Naive thymus-derived CD4-positive, alpha-beta T cell (primary cell): ENCODE data around the gene PPP2R2D. TPM values are rescaled to one million over a fixed set of nuclear protein-coding genes. Genes with fewer than 3 reads are reported as not detected.

ENCODE experiments used
- ATAC-seq: fragments of 150-1000 bp; cut with Tn5 transposase; 2 replicates; pipeline ENCODE4 v1.10.0; 2021; ENCODE audit warnings: mild to moderate bottlenecking, moderate library complexity
- CTCF ChIA-PET: fragments of 350-600 bp; sonication (Branson Sonifier 250); formaldehyde crosslinking; loops from one replicate; lab custom pipeline; 2021; ENCODE audit warnings: antibody characterized with exemption; lab: Charles Lee
- POLR2A ChIA-PET: fragments of 350-600 bp; sonication (Branson Sonifier 250); formaldehyde crosslinking; loops from one replicate; lab custom pipeline; 2021; ENCODE audit warnings: antibody characterized with exemption, inconsistent platforms; lab: Charles Lee
- DNase-seq, 9 donors: peaks; one replicate each; pipeline versions ENCODE4 v3.0.0 to v3.0.0-alpha.2; 2020 to 2022; ENCODE audit warnings: mixed read lengths in 1 of 9
- H3K27ac ChIP-seq: one replicate; pipeline ENCODE4 v1.7.0; 2013; ENCODE audit warnings: mild to moderate bottlenecking, low read depth, low read length, moderate library complexity
- H3K27me3 ChIP-seq, 2 donors: one replicate each; pipeline ENCODE4 v1.7.0; 2013; ENCODE audit warnings: low read length in 2 of 2, mild to moderate bottlenecking in 2 of 2, moderate library complexity in 2 of 2; ENCODE audit not compliant: control insufficient read depth in 2 of 2, insufficient read depth in 2 of 2
- H3K36me3 ChIP-seq, 3 experiments: 1 replicate in 2 of 3; 2 replicates in 1 of 3; pipeline ENCODE4 v1.7.0; 2013; ENCODE audit warnings: low read length in 3 of 3, mild to moderate bottlenecking in 3 of 3, moderate library complexity in 1 of 3; ENCODE audit not compliant: insufficient read depth in 3 of 3, control insufficient read depth in 2 of 3
- H3K4me1 ChIP-seq, 2 donors: one replicate each; pipeline ENCODE4 v1.7.0; 2013; ENCODE audit warnings: low read length in 2 of 2, mild to moderate bottlenecking in 2 of 2, moderate library complexity in 1 of 2; ENCODE audit not compliant: control insufficient read depth in 2 of 2, insufficient read depth in 2 of 2
- H3K4me3 ChIP-seq: 2 replicates; pipeline ENCODE4 v1.7.0; 2013; ENCODE audit warnings: mild to moderate bottlenecking, low read length
- H3K9me3 ChIP-seq, 3 experiments: 1 replicate in 2 of 3; 2 replicates in 1 of 3; pipeline ENCODE4 v1.7.0; 2013; ENCODE audit warnings: low read length in 3 of 3; ENCODE audit not compliant: control insufficient read depth in 2 of 3
- H3K27ac Mint-ChIP-seq, 9 donors: one replicate each; pipeline ENCODE4 v1.8.0; 2020 to 2022; ENCODE audit warnings: mixed read lengths in 9 of 9, mild to moderate bottlenecking in 8 of 9, moderate library complexity in 5 of 9, inconsistent platforms in 2 of 9
- H3K27me3 Mint-ChIP-seq, 5 donors: one replicate each; pipeline ENCODE4 v1.8.0; 2021 to 2022; ENCODE audit warnings: mixed read lengths in 5 of 5, mild to moderate bottlenecking in 1 of 5
- H3K36me3 Mint-ChIP-seq, 5 donors: one replicate each; pipeline ENCODE4 v1.8.0; 2020 to 2022; ENCODE audit warnings: mixed read lengths in 5 of 5, mild to moderate bottlenecking in 3 of 5, inconsistent platforms in 1 of 5
- H3K4me1 Mint-ChIP-seq, 7 donors: one replicate each; pipeline ENCODE4 v1.8.0; 2020 to 2022; ENCODE audit warnings: mixed read lengths in 7 of 7, mild to moderate bottlenecking in 3 of 7, inconsistent platforms in 1 of 7
- H3K4me3 Mint-ChIP-seq, 10 donors: one replicate each; pipeline ENCODE4 v1.8.0; 2020 to 2022; ENCODE audit warnings: mild to moderate bottlenecking in 10 of 10, mixed read lengths in 10 of 10, moderate library complexity in 6 of 10, inconsistent platforms in 2 of 10
- H3K9me3 Mint-ChIP-seq, 11 donors: one replicate each; pipeline ENCODE4 v1.8.0; 2020 to 2022; ENCODE audit warnings: mixed read lengths in 11 of 11, mild to moderate bottlenecking in 4 of 11, inconsistent platforms in 1 of 11, moderate library complexity in 1 of 11
- intact Hi-C, 2 donors: fragments of 100-400 bp; cut with micrococcal nuclease; formaldehyde crosslinking; loops; one replicate each; pipeline ENCODE4 v1.15.1; 2023
- polyA plus RNA-seq, 2 donors: library from polyadenylated mRNA; unstranded; fragments of 300-500 nt; fragmentation: Illumina TruSeq; gene quantifications; one replicate each; pipeline ENCODE4 v1.2.3, GENCODE V29; 2021
- total RNA-seq, 6 experiments: library from RNA in 5 of 6; stranded (reverse) in 5 of 6; gene quantifications; 1 replicate in 5 of 6; 2 replicates in 1 of 6; pipeline ENCODE4 v1.2.3 and lab custom pipeline; 2021 to 2026

Gene PPP2R2D
- total and polyA plus RNA-seq, 7 experiments from 2014 or later: 35.0 to 61.3 (median 40.1) TPM

DNA sequence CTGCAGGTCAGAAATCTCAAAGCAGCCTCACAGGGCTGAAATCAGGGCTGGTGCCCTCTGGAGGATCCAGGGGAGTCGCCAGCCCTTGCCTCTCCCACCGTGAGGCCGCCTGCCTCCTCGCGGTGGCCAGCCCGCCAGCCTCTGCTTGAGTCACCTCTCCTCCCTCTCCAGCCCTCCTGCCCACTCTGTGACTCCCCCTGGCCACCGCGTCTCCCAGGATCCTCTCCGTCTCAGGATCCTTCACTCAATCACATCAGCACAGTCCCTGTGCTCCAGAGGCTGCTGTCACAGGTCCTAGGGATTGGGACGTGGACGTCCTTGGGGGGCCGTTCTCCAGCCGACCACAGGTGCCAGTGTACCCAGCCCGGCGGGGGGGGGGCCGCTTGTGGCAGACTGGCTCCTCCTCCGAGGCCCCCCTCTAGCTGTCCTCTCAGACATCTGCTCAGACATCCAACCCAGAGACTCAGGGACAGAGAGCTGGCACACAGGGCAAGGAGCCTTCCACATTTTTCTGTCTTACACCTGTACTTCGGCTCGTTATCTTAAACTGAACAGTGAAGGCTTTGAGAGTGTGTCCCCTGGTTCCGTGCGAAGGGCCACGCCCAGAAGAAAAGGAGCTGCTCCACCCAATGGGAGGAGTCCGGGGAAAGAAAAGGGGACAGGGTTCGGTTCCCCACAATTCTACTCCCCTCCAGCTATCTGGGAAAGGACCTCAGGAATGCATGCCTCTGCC, 9.4 kb upstream of the PPP2R2D start:
- intact Hi-C loops: no loop called here
- CTCF ChIA-PET: interaction anchor here (1.8 kb wide), 1 partner anchor 131 kb away, joined by 7 read pairs; no protein-coding TSS in a partner anchor
- Mint-ChIP-seq H3K9me3 (no peaks in the 10 kb centered on the region), H3K4me1 (peaks cover under 1 to 16% (median 13%) of the 10 kb centered on the region in 7 donors), H3K27ac (no peak overlapping the region), H3K27me3 (peaks cover 0 to 11% (median 0%) of the 10 kb centered on the region in 5 donors), H3K36me3 (no peaks in the 10 kb centered on the region), H3K4me3 (no peak overlapping the region)
- Histone ChIP-seq H3K4me1 (peaks cover 5 to 7% of the 10 kb centered on the region in 2 donors), H3K9me3 (no peaks in the 10 kb centered on the region), H3K36me3 (no peaks in the 10 kb centered on the region), H3K27me3 (no peaks in the 10 kb centered on the region), H3K4me3 (no peak overlapping the region), H3K27ac (no peak overlapping the region)
- DNase-seq (no peak), ATAC-seq (no peak)
- POLR2A ChIA-PET: no interaction called here

DNA sequence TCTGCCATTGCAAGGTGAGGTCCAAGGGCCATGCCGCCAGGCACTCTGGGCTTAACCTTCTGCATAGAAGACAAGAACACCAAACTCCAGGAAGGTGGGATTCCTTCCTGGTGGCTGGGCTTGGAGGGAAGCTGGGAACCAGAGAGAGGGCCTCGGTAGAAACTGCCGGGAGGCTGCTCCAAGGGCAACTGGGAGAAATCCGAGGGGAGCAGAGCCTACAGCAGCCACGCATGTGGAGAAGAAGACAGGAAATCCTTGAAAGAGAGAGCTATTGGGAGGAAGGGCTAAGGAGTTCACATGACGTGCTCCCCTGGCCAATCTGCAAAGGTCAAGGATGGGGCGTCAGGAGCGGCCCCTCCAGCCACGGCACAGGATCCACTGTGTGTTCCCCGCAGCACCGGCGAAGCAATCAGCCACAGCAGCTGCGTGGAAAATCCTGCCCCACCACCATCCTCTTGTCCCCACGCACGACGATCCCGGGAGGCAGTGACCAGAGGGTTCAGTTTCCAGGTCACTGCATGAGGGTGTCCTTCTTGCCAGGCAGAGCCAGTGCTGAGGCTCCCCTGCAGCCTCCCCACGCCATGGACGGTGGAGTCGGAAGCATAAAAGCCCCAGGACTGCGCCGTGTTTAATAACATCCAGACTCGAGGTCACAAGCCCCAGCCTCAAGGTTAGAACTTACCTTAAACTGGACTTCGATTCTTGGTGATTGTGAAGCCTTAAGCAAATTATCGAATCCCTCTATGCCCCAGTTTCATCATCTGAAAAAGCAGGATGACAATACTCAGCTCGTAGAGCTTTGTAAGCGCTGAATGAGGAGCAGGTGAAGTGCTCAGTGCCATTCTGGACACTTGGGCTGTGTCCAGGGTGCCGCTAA, 8.6 kb upstream of the PPP2R2D start:
- H3K9me3 Mint-ChIP-seq: no peaks in the 10 kb centered on the region
- H3K4me1 ChIP-seq: peaks cover 9 to 14% of the 10 kb centered on the region in 2 donors
- no peak for DNase-seq
- no peaks in the 10 kb centered on the region for H3K36me3 Mint-ChIP-seq
- no peak overlapping the region for H3K4me3 Mint-ChIP-seq
- H3K27ac ChIP-seq: no peak overlapping the region
- no peaks in the 10 kb centered on the region for H3K27me3 ChIP-seq
- intact Hi-C loops: no loop called here
- H3K36me3 ChIP-seq: no peaks in the 10 kb centered on the region
- CTCF ChIA-PET: interaction anchor here (1.8 kb wide), 1 partner anchor 130 kb away, joined by 7 read pairs; no protein-coding TSS in a partner anchor
- H3K4me3 ChIP-seq: no peak overlapping the region
- no peak for ATAC-seq
- peaks cover 0 to 9% (median 0%) of the 10 kb centered on the region in 5 donors for H3K27me3 Mint-ChIP-seq
- no peaks in the 10 kb centered on the region for H3K9me3 ChIP-seq
- POLR2A ChIA-PET: no interaction called here
- peaks cover 0 to 20% (median 19%) of the 10 kb centered on the region in 7 donors for H3K4me1 Mint-ChIP-seq
- no peak overlapping the region for H3K27ac Mint-ChIP-seq

DNA sequence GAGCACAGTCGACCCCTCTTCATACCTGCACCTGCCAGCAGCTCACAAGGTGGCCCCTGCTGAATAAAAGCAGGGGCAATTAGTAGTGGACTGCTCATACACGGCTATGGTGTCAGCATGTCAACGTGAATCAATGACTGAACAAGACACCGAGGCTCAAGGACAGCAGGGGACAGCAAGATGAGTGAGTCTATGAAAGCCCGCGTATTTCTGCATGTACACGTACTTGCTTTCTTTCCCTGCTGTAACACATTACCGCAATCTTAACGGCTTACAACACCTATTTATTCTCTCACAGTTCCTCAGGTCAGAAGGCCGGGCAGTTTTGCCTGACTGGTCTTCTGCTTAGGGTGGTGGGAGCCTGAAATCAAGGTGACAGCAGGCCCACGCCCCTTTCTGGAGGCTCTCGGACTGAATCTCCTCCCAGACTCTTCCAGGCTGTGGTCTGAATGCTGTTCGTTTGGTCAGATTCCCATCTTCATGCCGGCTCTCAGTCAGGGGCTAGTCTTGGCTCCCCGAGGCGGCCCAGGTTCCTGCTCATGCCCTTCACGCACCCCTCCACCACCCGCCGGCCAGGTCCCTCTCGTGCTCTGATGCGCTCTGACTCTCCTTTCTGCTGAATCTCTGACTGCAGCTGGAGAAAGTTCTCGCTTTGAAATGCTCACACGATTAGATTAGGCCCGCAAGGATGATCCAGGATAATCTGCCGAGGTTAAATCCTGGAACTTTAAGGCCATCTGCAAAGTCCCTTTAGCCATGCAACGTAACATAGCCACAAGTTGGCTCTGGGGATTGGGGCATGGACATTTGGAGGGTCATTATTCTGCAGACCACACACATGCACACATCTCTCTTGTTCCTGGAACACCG, 7.8 kb upstream of the PPP2R2D start:
- intact Hi-C loops: no loop called here
- ATAC-seq: no peak
- H3K36me3 Mint-ChIP-seq: no peaks in the 10 kb centered on the region
- H3K27ac ChIP-seq: no peak overlapping the region
- DNase-seq: no peak
- no peak overlapping the region for H3K27ac Mint-ChIP-seq
- peaks cover 0 to 24% (median 21%) of the 10 kb centered on the region in 7 donors for H3K4me1 Mint-ChIP-seq
- peaks cover 0 to 6% (median 0%) of the 10 kb centered on the region in 5 donors for H3K27me3 Mint-ChIP-seq
- CTCF ChIA-PET: interaction anchor here (1.8 kb wide), 1 partner anchor 130 kb away, joined by 7 read pairs; no protein-coding TSS in a partner anchor
- H3K9me3 ChIP-seq: no peaks in the 10 kb centered on the region
- H3K27me3 ChIP-seq: no peaks in the 10 kb centered on the region
- H3K4me3 ChIP-seq: no peak overlapping the region
- POLR2A ChIA-PET: no interaction called here
- H3K36me3 ChIP-seq: no peaks in the 10 kb centered on the region
- H3K4me1 ChIP-seq: peaks cover 9 to 16% of the 10 kb centered on the region in 2 donors
- no peaks in the 10 kb centered on the region for H3K9me3 Mint-ChIP-seq
- H3K4me3 Mint-ChIP-seq: no peak overlapping the region

- Histone ChIP-seq H3K27ac (no peak overlapping the region), H3K4me3 (no peak overlapping the region), H3K36me3 (no peaks in the 10 kb centered on the region), H3K4me1 (peaks cover 9 to 16% of the 10 kb centered on the region in 2 donors), H3K27me3 (no peaks in the 10 kb centered on the region), H3K9me3 (no peaks in the 10 kb centered on the region)
- Mint-ChIP-seq H3K4me1 (peaks cover 0 to 37% (median 26%) of the 10 kb centered on the region in 7 donors), H3K4me3 (no peak overlapping the region), H3K9me3 (no peaks in the 10 kb centered on the region), H3K36me3 (no peaks in the 10 kb centered on the region), H3K27me3 (peaks cover 0 to 22% (median 0%) of the 10 kb centered on the region in 5 donors), H3K27ac (peak overlapping the region in 1 of 9 donors; percentile 41)
- ChIA-PET POLR2A (interaction anchor here (0.8 kb wide), 1 partner anchor 66 kb away, joined by 3 read pairs; no protein-coding TSS in a partner anchor), CTCF (interaction anchor here (0.6 to 2.4 kb wide), 2 partner anchors 9 to 12 kb away, joined by 3 to 7 read pairs; no protein-coding TSS in a partner anchor)
- DNase-seq (no peak), ATAC-seq (no peak)
- intact Hi-C loops: no loop called here
Measured at GRCh38 chr10:131895116-131895515, 5.7 kb upstream of the PPP2R2D start.

DNA sequence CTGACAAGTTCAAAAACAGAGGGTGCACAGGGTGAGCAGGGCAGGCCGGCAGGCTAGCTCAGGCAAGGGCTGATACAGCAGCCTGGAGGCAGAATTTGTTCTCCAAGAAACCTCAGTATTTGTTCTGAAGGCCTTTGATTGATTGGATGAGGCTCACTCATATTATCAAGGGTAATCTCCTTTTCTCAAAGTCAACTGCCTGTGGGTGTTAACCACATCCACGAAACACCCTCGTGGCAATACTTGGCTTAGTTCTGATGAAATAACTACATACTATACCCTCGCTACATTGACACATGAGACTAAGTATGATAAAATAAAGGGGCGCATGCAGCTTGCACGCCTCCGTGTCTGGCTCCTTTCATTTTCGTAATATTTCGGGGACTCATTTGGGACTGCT, 4.4 kb upstream of the PPP2R2D start:
- Mint-ChIP-seq H3K27ac (peak overlapping the region in 8 of 9 donors; percentile 6 to 88 (median 46)), H3K36me3 (no peaks in the 10 kb centered on the region), H3K27me3 (peaks cover 0 to 22% (median 0%) of the 10 kb centered on the region in 5 donors), H3K4me3 (peak overlapping the region in 7 of 10 donors; percentile 2 to 55 (median 18)), H3K4me1 (peaks cover 0 to 37% (median 26%) of the 10 kb centered on the region in 7 donors), H3K9me3 (no peaks in the 10 kb centered on the region)
- H3K27me3 ChIP-seq: no peaks in the 10 kb centered on the region
- no peak overlapping the region for H3K4me3 ChIP-seq
- H3K4me1 ChIP-seq: peaks cover 9 to 16% of the 10 kb centered on the region in 2 donors
- intact Hi-C loops: no loop called here
- no peaks in the 10 kb centered on the region for H3K36me3 ChIP-seq
- peak overlapping the region; percentile 31 for H3K27ac ChIP-seq
- DNase-seq: peak in 7 of 9 donors; percentile 30 to 63 (median 50)
- no peaks in the 10 kb centered on the region for H3K9me3 ChIP-seq
- CTCF ChIA-PET: interaction anchor here (0.7 to 2.4 kb wide), 3 partner anchors 11 to 126 kb away, joined by 3 to 7 read pairs (median 4); no protein-coding TSS in a partner anchor
- POLR2A ChIA-PET: interaction anchor here (1.0 to 1.6 kb wide), 2 partner anchors 11 to 85 kb away, joined by 3 to 4 read pairs; partner anchors contain the start of gene BNIP3
- ATAC-seq: peak; percentile 28
